GM18873 (cell line): ENCODE measurements around the gene EREG.

ENCODE experiments used
- ATAC-seq: cut with Tn5 transposase; IDR thresholded peaks from one replicate; pipeline ENCODE4 v1.9.1; 2021; ENCODE audit warnings: mild to moderate bottlenecking, moderate library complexity, moderate number of reproducible peaks; ENCODE audit not compliant: unreplicated experiment, low FRiP score

Gene EREG

DNA sequence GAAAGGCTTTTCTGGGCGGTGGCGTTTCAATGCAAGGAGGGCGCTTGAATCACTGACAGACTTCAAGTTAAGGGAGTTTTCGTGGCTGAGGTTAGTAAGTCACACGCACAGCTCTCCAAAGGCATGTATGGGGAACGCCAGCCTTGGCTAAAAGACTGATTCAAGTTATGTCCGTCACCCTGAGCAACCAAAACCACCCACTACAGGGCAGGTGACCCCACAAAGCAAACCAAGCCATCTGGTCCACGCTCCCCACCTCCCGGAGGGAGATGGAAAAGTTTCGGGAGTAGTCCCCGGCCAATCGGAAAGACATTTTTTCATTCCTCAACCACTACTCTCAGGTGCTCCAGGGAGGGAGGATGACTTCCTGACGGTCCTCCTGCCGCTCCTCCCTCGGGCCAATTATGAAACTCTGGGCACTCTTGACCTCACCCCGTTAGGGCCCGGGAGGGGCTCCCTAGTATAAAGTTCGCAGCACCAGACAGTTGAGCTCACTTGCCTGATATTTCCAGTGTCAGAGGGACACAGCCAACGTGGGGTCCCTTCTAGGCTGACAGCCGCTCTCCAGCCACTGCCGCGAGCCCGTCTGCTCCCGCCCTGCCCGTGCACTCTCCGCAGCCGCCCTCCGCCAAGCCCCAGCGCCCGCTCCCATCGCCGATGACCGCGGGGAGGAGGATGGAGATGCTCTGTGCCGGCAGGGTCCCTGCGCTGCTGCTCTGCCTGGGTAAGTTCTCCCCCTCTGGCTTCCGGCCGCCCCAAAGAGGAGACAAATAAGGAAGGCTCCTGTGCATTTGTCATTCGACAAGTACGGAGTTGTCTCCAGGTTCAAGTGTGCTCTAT lies at the start of gene EREG:
TSS of gene EREG (plus strand) at position 494 of the 840 bp plus-strand sequence. CDS start at position 658, 164 bp downstream.
- peak; percentile 70 for ATAC-seq

DNA sequence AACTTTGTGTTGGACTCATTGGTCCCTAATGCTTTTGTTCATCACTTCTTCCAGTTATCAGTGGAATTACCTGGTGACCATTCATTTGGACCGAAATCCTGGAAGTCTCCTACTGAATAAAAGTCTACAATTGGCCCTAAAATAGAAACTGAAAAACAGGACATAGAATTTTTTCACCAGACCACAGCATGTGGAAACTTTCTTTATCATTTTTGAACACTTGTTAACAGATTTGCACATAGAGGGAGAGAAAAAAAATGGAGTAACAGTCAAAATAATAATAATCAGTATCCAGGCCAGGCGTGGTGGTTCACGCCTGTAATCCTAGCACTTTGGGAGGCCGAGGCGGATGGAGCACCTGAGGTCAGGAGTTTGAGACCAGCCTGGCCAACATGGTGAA lies 49.6 kb upstream of the EREG start:
- no peak for ATAC-seq

- no peak for ATAC-seq
These were observed 48.5 kb upstream of the EREG start for GRCh38 chr4:74316397-74316796.

GRCh38 chr4:74317616-74318246 lies 47.2 kb upstream of the EREG start:
- ATAC-seq = no peak

GRCh38 chr4:74318276-74318675 lies 46.7 kb upstream of the EREG start:
- ATAC-seq = no peak

- no peak for ATAC-seq
These were observed 45.5 kb upstream of the EREG start for GRCh38 chr4:74319470-74319869.

DNA sequence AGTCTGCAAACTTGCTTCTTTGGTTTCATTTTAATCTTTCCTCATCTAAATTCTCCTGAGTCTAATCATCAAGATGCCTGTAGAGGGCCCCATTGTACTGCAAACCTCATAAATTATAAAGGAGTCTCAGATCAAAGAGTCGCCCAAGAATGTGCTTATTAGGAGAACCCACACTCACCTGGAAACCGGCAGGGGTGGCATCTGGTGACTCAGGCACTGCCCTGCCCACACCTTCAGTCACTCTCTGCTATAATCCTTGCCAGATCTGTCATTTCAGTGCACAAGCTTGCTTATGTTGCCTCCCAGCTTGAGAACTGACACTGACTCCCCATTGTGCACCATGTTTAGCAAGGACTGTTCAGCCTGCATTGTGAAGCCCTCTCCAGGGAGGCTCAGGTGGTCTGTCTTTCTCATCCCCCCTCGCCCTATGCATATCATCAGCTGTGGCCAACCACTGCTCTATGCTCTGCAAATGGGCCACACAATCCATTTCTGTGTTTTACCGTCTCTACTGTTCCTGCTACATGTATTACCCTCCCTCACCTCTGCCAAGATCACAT lies 44.3 kb upstream of the EREG start:
- ATAC-seq = no peak

- ATAC-seq = no peak
These were observed 42.6 kb upstream of the EREG start for GRCh38 chr4:74322301-74322700.

GRCh38 chr4:74323663-74324062 lies 41.3 kb upstream of the EREG start:
- no peak for ATAC-seq

- ATAC-seq = no peak
These were observed 40.7 kb upstream of the EREG start for GRCh38 chr4:74324262-74324661.

GRCh38 chr4:74325886-74326285 lies 39.1 kb upstream of the EREG start:
- no peak for ATAC-seq

DNA sequence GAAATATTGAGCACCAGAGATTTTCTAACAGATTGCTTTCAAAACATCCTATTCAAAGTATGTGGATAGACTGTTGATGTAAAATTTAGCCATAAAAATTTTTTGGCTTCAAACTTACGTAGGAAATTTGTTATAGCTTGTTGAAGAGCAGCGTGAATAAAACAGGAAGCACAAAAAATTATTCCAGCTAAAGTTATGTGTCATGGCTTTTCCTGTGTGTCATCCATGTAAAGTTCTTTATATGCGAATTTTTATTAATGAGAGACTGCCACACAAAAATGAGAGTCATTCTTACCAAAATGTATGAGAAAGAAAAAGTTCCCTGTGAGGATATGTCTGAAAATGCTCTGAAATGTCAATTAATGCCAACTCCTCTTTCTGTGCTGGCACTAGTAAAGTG lies 37.2 kb upstream of the EREG start:
- no peak for ATAC-seq

DNA sequence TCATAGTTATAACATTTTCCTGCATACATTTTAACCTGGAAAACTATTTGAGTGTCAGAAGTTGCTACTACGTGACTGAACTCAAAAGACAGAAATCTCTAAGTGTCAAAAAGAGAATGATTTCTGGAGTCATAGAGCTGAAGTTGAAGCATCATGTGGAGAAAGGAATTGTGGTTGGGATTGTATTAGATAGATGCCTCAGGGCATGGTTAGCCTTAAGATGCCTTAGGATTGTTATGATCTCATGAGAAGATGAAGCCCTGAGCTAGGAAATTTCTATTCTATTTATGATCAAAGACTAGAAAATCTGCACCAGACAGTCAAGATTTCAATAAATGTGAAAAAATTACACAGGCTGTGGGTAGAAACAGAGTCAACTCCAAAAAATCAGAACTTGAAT lies 36.4 kb upstream of the EREG start:
- ATAC-seq = no peak

- ATAC-seq = no peak
These were observed 35.6 kb upstream of the EREG start for GRCh38 chr4:74329307-74329706.

- ATAC-seq = no peak
These were observed 34.6 kb upstream of the EREG start for GRCh38 chr4:74330295-74330750.

DNA sequence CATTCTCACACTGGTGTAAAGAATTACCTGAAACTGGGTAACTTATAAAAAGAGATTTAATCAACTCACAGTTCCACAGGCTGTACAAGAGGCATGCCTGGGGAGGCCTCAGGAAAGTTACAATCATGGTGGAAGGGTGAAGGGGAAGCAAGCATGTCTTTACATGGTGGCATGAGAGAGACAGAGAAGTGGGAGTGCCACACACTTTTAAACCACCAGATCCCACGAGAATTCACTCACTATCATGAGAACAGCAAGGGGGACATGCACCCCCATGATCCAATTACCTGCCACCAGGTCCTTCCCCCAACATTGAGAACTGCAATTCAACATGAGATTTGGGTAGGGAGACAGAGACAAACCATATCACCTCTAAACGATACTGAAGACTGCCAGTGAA lies 33.7 kb upstream of the EREG start:
- ATAC-seq = no peak

GRCh38 chr4:74331944-74332343 lies 33.0 kb upstream of the EREG start:
- ATAC-seq = no peak

- ATAC-seq = no peak
These were observed 30.3 kb upstream of the EREG start for GRCh38 chr4:74334636-74335035.

GRCh38 chr4:74335341-74336021 lies 29.5 kb upstream of the EREG start:
- ATAC-seq = no peak

DNA sequence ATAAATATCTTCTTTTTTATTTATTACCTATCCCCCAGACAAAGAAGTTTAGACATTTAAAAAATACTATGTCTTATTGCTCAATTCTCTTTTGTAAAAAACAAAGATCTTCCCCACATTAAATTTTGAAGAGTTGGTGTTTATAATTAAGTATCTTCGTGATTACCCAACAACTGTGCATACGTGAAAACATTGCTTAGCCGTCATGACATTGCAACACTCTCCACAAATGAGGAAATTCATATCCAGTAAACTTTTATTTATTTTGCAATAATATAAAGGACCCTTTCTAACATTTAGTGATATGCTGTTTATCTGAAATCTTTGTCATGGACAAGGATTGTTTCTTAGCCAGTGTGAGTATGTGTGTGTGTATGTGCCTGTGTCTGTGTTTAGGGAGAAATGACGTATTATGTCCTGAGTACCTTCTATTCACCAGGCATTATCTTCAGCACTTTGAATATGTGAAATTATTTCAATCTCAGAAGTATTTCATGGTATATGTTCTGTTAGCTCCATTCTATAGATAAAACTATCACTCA lies 26.1 kb upstream of the EREG start:
- ATAC-seq = no peak

DNA sequence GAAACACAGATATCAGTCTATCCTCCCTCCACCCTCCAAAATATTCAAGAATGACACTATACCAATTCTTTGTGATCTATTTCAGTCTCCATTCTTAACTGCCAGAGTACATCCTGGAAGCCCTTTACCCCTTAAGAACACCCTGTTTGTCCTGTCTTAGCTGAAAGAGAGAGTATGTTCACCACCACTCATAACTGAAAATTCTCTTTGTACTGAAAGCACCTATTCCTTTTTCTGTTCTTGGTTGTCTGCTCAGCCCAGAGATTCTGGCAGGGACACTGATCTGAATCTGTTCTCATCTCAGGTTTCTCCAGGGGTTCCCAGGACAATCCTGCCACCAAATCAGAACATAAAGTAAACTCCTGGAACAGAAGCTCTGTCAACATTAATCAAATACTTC lies 25.4 kb upstream of the EREG start:
- ATAC-seq = no peak
